HepG2 (cell line): ENCODE results near the gene PPP1R9B. TPM values are rescaled to one million over a fixed set of nuclear protein-coding genes. Genes with fewer than 3 reads are reported as not detected.

Experiments used
- ATF4 ChIP-seq, 2 experiments: fragments of 450-650 bp in 1 of 2; sonication (generic) in 1 of 2; formaldehyde crosslinking; IDR thresholded peaks; 2 replicates each; pipeline versions ENCODE4 v1.5.0 to v1.8.0; 2020 to 2022; ENCODE audit warnings: mild to moderate bottlenecking in 1 of 2, missing genetic modification reagents in 1 of 2
- BRD4 ChIP-seq: sonication (generic); formaldehyde crosslinking; IDR thresholded peaks from 2 replicates; pipeline ENCODE4 v1.4.0; 2020; ENCODE audit warnings: missing genetic modification reagents
- CAMTA2 ChIP-seq: sonication (generic); formaldehyde crosslinking; IDR thresholded peaks from 2 replicates; pipeline ENCODE4 v1.4.0; 2020; ENCODE audit warnings: mild to moderate bottlenecking, missing genetic modification reagents, borderline replicate concordance
- CBX2 ChIP-seq, 2 experiments: fragments of 200-600 bp in 1 of 2; sonication (generic); formaldehyde crosslinking in 1 of 2; IDR thresholded peaks; 2 replicates each; pipeline versions ENCODE4 v1.7.0 to v1.8.1; 2018 to 2022; ENCODE audit warnings: low read depth in 2 of 2, low read length in 1 of 2, mild to moderate bottlenecking in 1 of 2, missing genetic modification reagents in 1 of 2
- CBX5 ChIP-seq: sonication (generic); formaldehyde crosslinking; IDR thresholded peaks from 2 replicates; pipeline ENCODE4 v1.4.0; 2020; ENCODE audit warnings: missing genetic modification reagents, borderline replicate concordance
- DBP ChIP-seq: sonication (generic); formaldehyde crosslinking; IDR thresholded peaks from 2 replicates; pipeline ENCODE4 v1.4.0; 2020; ENCODE audit warnings: missing genetic modification reagents; ENCODE audit errors: not compliant biosample characterization
- DDIT3 ChIP-seq: sonication (generic); formaldehyde crosslinking; IDR thresholded peaks from 2 replicates; pipeline ENCODE4 v1.4.0; 2020; ENCODE audit warnings: mild to moderate bottlenecking, missing genetic modification reagents
- FOXJ3 ChIP-seq: sonication (generic); formaldehyde crosslinking; IDR thresholded peaks from 2 replicates; pipeline ENCODE4 v1.4.0; 2020; ENCODE audit warnings: missing genetic modification reagents, mild to moderate bottlenecking, borderline replicate concordance
- HNRNPL ChIP-seq: fragments of 200-400 bp; formaldehyde crosslinking; IDR thresholded peaks from 2 replicates; pipeline ENCODE4 v1.6.1; 2017; ENCODE audit warnings: mild to moderate bottlenecking, low read depth, low read length
- MATR3 ChIP-seq: sonication (generic); formaldehyde crosslinking; IDR thresholded peaks from 2 replicates; pipeline ENCODE4 v1.4.0; 2020; ENCODE audit warnings: missing genetic modification reagents
- NFE2L1 ChIP-seq: sonication (generic); formaldehyde crosslinking; IDR thresholded peaks from 2 replicates; pipeline ENCODE4 v1.4.0; 2020; ENCODE audit warnings: missing genetic modification reagents, mild to moderate bottlenecking, borderline replicate concordance
- POLR2A ChIP-seq, 2 experiments: IDR thresholded peaks; 2 replicates each; pipeline ENCODE4 v1.6.1; 2011; ENCODE audit warnings: low read depth in 2 of 2, low read length in 2 of 2, mild to moderate bottlenecking in 1 of 2, moderate library complexity in 1 of 2; ENCODE audit not compliant: insufficient read depth in 1 of 2
- SKIL ChIP-seq: sonication (generic); formaldehyde crosslinking; IDR thresholded peaks from 2 replicates; pipeline ENCODE4 v1.8.0; 2022; ENCODE audit warnings: missing genetic modification reagents, mild to moderate bottlenecking, moderate library complexity, borderline replicate concordance
- SRY ChIP-seq: sonication (generic); formaldehyde crosslinking; IDR thresholded peaks from 2 replicates; pipeline ENCODE4 v1.8.0; 2022; ENCODE audit warnings: mild to moderate bottlenecking, missing genetic modification reagents
- TIGD3 ChIP-seq: sonication (generic); formaldehyde crosslinking; IDR thresholded peaks from 2 replicates; pipeline ENCODE4 v1.5.1; 2020; ENCODE audit warnings: mild to moderate bottlenecking, missing genetic modification reagents, borderline replicate concordance
- ZBTB7A ChIP-seq: sonication (generic); formaldehyde crosslinking; IDR thresholded peaks from 2 replicates; pipeline ENCODE4 v1.8.0; 2022; ENCODE audit warnings: mild to moderate bottlenecking, missing genetic modification reagents
- ZNF224 ChIP-seq: sonication (generic); formaldehyde crosslinking; IDR thresholded peaks from 2 replicates; pipeline ENCODE4 v1.5.0; 2020; ENCODE audit warnings: mild to moderate bottlenecking, missing genetic modification reagents
- ZNF331 ChIP-seq: sonication (generic); formaldehyde crosslinking; IDR thresholded peaks from 2 replicates; pipeline ENCODE4 v1.4.0; 2020; ENCODE audit warnings: missing genetic modification reagents
- ZNF354B ChIP-seq: sonication (generic); formaldehyde crosslinking; IDR thresholded peaks from 2 replicates; pipeline ENCODE4 v1.8.0; 2022; ENCODE audit warnings: mild to moderate bottlenecking, missing genetic modification reagents
- ZNF44 ChIP-seq: sonication (generic); formaldehyde crosslinking; IDR thresholded peaks from 2 replicates; pipeline ENCODE4 v1.5.1; 2020; ENCODE audit warnings: mild to moderate bottlenecking, missing genetic modification reagents
- ZNF556 ChIP-seq: sonication (generic); formaldehyde crosslinking; IDR thresholded peaks from 2 replicates; pipeline ENCODE4 v1.4.0; 2020; ENCODE audit warnings: mild to moderate bottlenecking, missing genetic modification reagents, borderline replicate concordance
- ZNF563 ChIP-seq: sonication (generic); formaldehyde crosslinking; IDR thresholded peaks from 2 replicates; pipeline ENCODE4 v1.8.0; 2022; ENCODE audit warnings: mild to moderate bottlenecking, moderate library complexity, missing genetic modification reagents
- ZNF619 ChIP-seq: sonication (generic); formaldehyde crosslinking; IDR thresholded peaks from 2 replicates; pipeline ENCODE4 v1.4.0; 2020; ENCODE audit warnings: mild to moderate bottlenecking, missing genetic modification reagents
- ZNF672 ChIP-seq: sonication (generic); formaldehyde crosslinking; IDR thresholded peaks from 2 replicates; pipeline ENCODE4 v1.8.1; 2022; ENCODE audit warnings: missing genetic modification reagents
- polyA plus RNA-seq, 8 experiments: library from polyadenylated mRNA; depleted of rRNA in 3 of 8; stranded (reverse) in 7 of 8; unstranded in 1 of 8; fragments of >200 nt; fragmentation: Illumina TruSeq in 4 of 8; extraction: Trizol in 4 of 8; gene quantifications; 2 replicates each; pipeline versions ENCODE4 v1.2.1 to v1.2.3, GENCODE V29; 2011 to 2016; ENCODE audit warnings: low read depth in 4 of 8, missing spikeins in 1 of 8, mixed read lengths in 1 of 8; ENCODE audit not compliant: insufficient read depth in 1 of 8
- total RNA-seq, 5 experiments: library from RNA; depleted of rRNA; stranded (reverse); fragments of >200 nt; fragmentation: Illumina TruSeq; extraction: Trizol; gene quantifications; 2 replicates each; pipeline ENCODE4 v1.2.3, GENCODE V29; 2016; ENCODE audit warnings: low read depth in 1 of 5

The PPP1R9B gene
- total and polyA plus RNA-seq, 2 of the 13 experiments (the other 11 are each of a cell fraction or from before 2014, with no cell fraction given), result 9.4 to 15.8 TPM

GRCh38 chr17:50149417-50150353 is 792 bp downstream of the PPP1R9B start (continued):
- TF ChIP-seq DBP (CRISPR knock-in tag) (no peak), ZNF672 (CRISPR knock-in tag) (no peak), BRD4 (CRISPR knock-in tag) (peak; percentile 78; the same call in 1 of the 2 replicates), ZNF556 (CRISPR knock-in tag) (peak; percentile 39; the same call in 1 of the 2 replicates), CBX2 (IDR thresholded peaks at IDR 0.05; ENCODE audit: low read depth, low read length) (no peak), CBX2 (CRISPR knock-in tag; IDR thresholded peaks at IDR 0.05; ENCODE audit: low read depth) (peak; percentile 82; the same call in 1 of the 2 replicates), ZNF331 (CRISPR knock-in tag) (no peak), MATR3 (CRISPR knock-in tag) (no peak), ZNF354B (CRISPR knock-in tag) (no peak), ZNF563 (CRISPR knock-in tag) (peak; percentile 72), ZNF224 (CRISPR knock-in tag) (0 out of 2 replicates have a peak, but pooled peaks have one; percentile 31), FOXJ3 (CRISPR knock-in tag) (no peak), ATF4 (CRISPR knock-in tag; IDR thresholded peaks at IDR 0.05) (peak in 1 of 2 experiments; percentile 42; a peak in 1 of 4 replicates), SKIL (CRISPR knock-in tag) (no peak), CAMTA2 (CRISPR knock-in tag) (no peak; the same call in 1 of the 2 replicates), CBX5 (CRISPR knock-in tag) (no peak), POLR2A (IDR thresholded peaks at IDR 0.05; ENCODE audit: insufficient read depth in 1 of 2, low read depth in 2 of 2, low read length in 2 of 2) (no peak), SRY (no peak; the same call in 1 of the 2 replicates), ZNF619 (CRISPR knock-in tag) (no peak), HNRNPL (peak; percentile 23; the same call in 1 of the 2 replicates), NFE2L1 (CRISPR knock-in tag) (no peak), ZNF44 (CRISPR knock-in tag) (no peak), ZBTB7A (CRISPR knock-in tag) (0 out of 2 replicates have a peak, but pooled peaks have one; percentile 7), DDIT3 (CRISPR knock-in tag) (no peak), TIGD3 (CRISPR knock-in tag) (no peak)
